A673 (cell line): Measurements from ENCODE around the gene PLCD1. TPM values are rescaled to one million over a fixed set of nuclear protein-coding genes. Genes with fewer than 3 reads are reported as not detected.
A peak's percentile ranks its signal among the peaks of the same experiment; 100 is the strongest.

Experiments
- BruUV-seq: library from RNA; stranded (reverse); fragments of 400-500 nt; replicated peaks from 2 replicates; lab custom pipeline; 2021; lab: Mats Ljungman, UMichigan
- CTCF ChIA-PET: fragments of 300-600 bp; sonication (Branson Sonifier 250); formaldehyde crosslinking; loops from one replicate; lab custom pipeline; 2022; ENCODE audit warnings: antibody characterized with exemption; lab: Charles Lee
- POLR2A ChIA-PET: fragments of 300-600 bp; sonication (Branson Sonifier 250); formaldehyde crosslinking; loops from one replicate; lab custom pipeline; 2022; ENCODE audit warnings: antibody characterized with exemption; ENCODE audit not compliant: low non-redundant PET; lab: Charles Lee
- DNase-seq: peaks from one replicate; pipeline ENCODE4 v3.0.0-alpha.2; 2015; ENCODE audit warnings: low spot score
- H3K27ac ChIP-seq: fragments of 200-600 bp; sonication (generic); 2 replicates; pipeline ENCODE4 v1.5.1; 2016; ENCODE audit warnings: mixed run types, low read depth, mild to moderate bottlenecking, mixed read lengths, antibody characterized with exemption, low read length; ENCODE audit not compliant: poor library complexity, severe bottlenecking
- H3K27me3 ChIP-seq: fragments of 200-600 bp; sonication (generic); replicated peaks from 2 replicates; pipeline ENCODE4 v1.6.1; 2017; ENCODE audit warnings: mixed run types, low read depth, mild to moderate bottlenecking, mixed read lengths, antibody characterized with exemption, low read length; ENCODE audit not compliant: insufficient read depth, poor library complexity
- H3K36me3 ChIP-seq: fragments of 200-600 bp; sonication (generic); 2 replicates; pipeline ENCODE4 v1.6.1; 2016; ENCODE audit warnings: mixed run types, mild to moderate bottlenecking, mixed read lengths, antibody characterized with exemption, low read length; ENCODE audit not compliant: insufficient read depth, poor library complexity, severe bottlenecking
- H3K4me1 ChIP-seq: fragments of 200-600 bp; sonication (generic); 2 replicates; pipeline ENCODE4 v1.6.1; 2017; ENCODE audit warnings: mixed run types, mild to moderate bottlenecking, mixed read lengths, antibody characterized with exemption, low read length; ENCODE audit not compliant: insufficient read depth, poor library complexity, severe bottlenecking
- H3K4me3 ChIP-seq: fragments of 200-600 bp; sonication (generic); 2 replicates; pipeline ENCODE4 v1.5.1; 2016; ENCODE audit warnings: low read depth, mixed run types, mild to moderate bottlenecking, mixed read lengths, low read length; ENCODE audit not compliant: poor library complexity, severe bottlenecking
- H3K9me3 ChIP-seq: fragments of 200-600 bp; sonication (generic); 2 replicates; pipeline ENCODE4 v1.6.1; 2016; ENCODE audit warnings: mixed run types, low read depth, mild to moderate bottlenecking, mixed read lengths, antibody characterized with exemption, low read length; ENCODE audit not compliant: poor library complexity, severe bottlenecking
- CTCF ChIP-seq: fragments of 300-800, 200-600 bp; sonication (generic); conservative IDR thresholded peaks from 2 replicates; pipeline ENCODE4 v1.5.1; 2017; ENCODE audit warnings: low read depth, mild to moderate bottlenecking, antibody characterized with exemption, low read length, moderate library complexity, mixed read lengths
- EZH2 ChIP-seq: fragments of 200-600 bp; sonication (generic); IDR thresholded peaks from 2 replicates; pipeline ENCODE4 v1.6.1; 2017; ENCODE audit warnings: borderline replicate concordance, low read depth, mild to moderate bottlenecking, mixed read lengths, antibody characterized with exemption, low read length; ENCODE audit not compliant: poor library complexity, severe bottlenecking
- intact Hi-C: fragments of 100-400 bp; cut with micrococcal nuclease; formaldehyde crosslinking; loops from one replicate; pipeline ENCODE4 v1.10.0; 2022; ENCODE audit not compliant: unreplicated experiment
- total RNA-seq: library from RNA; stranded (reverse); gene quantifications from 2 replicates; pipeline ENCODE4 v1.2.3, GENCODE V29; 2021

The PLCD1 gene
- total RNA-seq, 1 experiment from 2014 or later, result 1.1 TPM

GRCh38 chr3:37996785-37997301, 32.6 kb downstream of the PLCD1 start:
- CTCF ChIA-PET, result interaction anchor here (0.6 to 1.1 kb wide), 5 partner anchors 15 to 335 kb away, joined by 3 to 8 read pairs (median 5); no protein-coding TSS in a partner anchor
- TF ChIP-seq EZH2 (no peak), CTCF (peak; percentile 70)
- Histone ChIP-seq H3K27me3 (no peaks in the 10 kb centered on the region), H3K4me1 (peaks cover 5% of the 10 kb centered on the region), H3K9me3 (no peaks in the 10 kb centered on the region), H3K27ac (no peak overlapping the region), H3K4me3 (no peak overlapping the region), H3K36me3 (no peaks in the 10 kb centered on the region)
- POLR2A ChIA-PET, result no interaction called here
- DNase-seq, result peak; percentile 73
- BruUV-seq, result no TSS peak
- intact Hi-C loops, result no loop called here

DNA sequence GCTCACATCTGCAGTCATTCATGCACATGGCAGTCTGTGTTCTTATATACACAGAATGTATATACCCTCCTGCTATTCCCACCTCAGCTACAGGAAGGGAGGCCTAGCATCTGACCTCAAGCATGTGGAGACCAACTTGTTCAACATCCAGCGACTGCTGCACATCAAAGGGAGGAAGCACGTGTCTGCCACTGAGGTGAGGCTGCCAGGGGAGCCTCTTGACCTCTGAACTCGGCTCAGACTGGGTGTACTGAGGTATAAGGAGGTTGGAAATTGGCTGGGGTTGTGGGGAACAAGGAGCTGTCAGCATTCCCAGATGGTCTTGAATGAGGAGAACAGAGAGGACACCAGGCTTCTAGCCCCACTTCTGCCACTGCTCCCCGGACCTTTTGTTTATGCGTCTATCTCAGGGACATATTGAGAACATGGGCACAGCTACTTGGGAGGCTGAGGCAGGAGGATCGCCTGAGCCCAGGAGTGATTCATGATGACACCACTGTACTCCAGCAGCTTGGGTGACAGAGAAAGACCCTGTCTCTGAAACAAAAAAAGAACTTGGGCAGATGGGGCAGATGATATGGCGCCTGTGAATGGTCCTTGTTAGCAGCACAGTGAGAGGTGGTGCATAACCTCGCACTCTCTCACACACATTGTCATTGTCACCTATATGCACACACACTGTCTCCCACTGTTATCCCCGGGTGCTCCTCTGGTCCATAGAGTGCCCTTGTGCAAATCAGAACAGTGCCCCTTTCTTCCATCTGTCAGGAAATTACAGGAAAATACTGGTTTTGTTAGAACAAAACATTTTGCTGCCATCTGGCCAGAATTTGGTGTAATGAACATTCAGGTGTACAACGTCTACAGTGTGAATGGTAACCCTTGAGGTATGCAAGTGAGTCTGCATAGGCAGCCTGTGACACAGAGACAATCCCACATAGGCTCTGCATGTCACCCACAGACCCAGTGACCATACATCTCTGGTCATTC, 33.5 kb downstream of the PLCD1 start:
- ChIA-PET CTCF (interaction anchor here (0.6 to 1.1 kb wide), 4 partner anchors 16 to 336 kb away, joined by 3 to 8 read pairs (median 5); no protein-coding TSS in a partner anchor), POLR2A (no interaction called here)
- no TSS peak for BruUV-seq
- intact Hi-C loops, result no loop called here
- no peak for DNase-seq
- H3K9me3 ChIP-seq, result no peaks in the 10 kb centered on the region
- no peaks in the 10 kb centered on the region for H3K36me3 ChIP-seq
- TF ChIP-seq EZH2 (no peak), CTCF (no peak)
- H3K27ac ChIP-seq, result no peak overlapping the region
- peaks cover 5% of the 10 kb centered on the region for H3K4me1 ChIP-seq
- H3K4me3 ChIP-seq, result no peak overlapping the region
- no peaks in the 10 kb centered on the region for H3K27me3 ChIP-seq

- no TSS peak for BruUV-seq
- ChIA-PET CTCF (interaction anchor here (0.9 kb wide), 1 partner anchor 27 kb away, joined by 3 read pairs; no protein-coding TSS in a partner anchor), POLR2A (no interaction called here)
- peaks cover 5% of the 10 kb centered on the region for H3K4me1 ChIP-seq
- no peak for DNase-seq
- H3K36me3 ChIP-seq, result no peaks in the 10 kb centered on the region
- no peaks in the 10 kb centered on the region for H3K27me3 ChIP-seq
- intact Hi-C loops, result no loop called here
- peak overlapping the region; percentile 57 for H3K4me3 ChIP-seq
- no peak for TF ChIP-seq EZH2
- TF ChIP-seq CTCF, result no peak
- H3K27ac ChIP-seq, result peak overlapping the region; percentile 54
- H3K9me3 ChIP-seq, result no peaks in the 10 kb centered on the region
These were observed 34.8 kb downstream of the PLCD1 start for GRCh38 chr3:37994639-37994972.
